Measurements from ENCODE around the gene ACD. TPM values are rescaled to one million over a fixed set of nuclear protein-coding genes. Genes with fewer than 3 reads are reported as not detected.

Gene ACD
- total and polyA plus RNA-seq, 2 of the 8 experiments (the other 6 are each of a cell fraction or from before 2014, with no cell fraction given) = 34.8 to 58.0 TPM

DNA sequence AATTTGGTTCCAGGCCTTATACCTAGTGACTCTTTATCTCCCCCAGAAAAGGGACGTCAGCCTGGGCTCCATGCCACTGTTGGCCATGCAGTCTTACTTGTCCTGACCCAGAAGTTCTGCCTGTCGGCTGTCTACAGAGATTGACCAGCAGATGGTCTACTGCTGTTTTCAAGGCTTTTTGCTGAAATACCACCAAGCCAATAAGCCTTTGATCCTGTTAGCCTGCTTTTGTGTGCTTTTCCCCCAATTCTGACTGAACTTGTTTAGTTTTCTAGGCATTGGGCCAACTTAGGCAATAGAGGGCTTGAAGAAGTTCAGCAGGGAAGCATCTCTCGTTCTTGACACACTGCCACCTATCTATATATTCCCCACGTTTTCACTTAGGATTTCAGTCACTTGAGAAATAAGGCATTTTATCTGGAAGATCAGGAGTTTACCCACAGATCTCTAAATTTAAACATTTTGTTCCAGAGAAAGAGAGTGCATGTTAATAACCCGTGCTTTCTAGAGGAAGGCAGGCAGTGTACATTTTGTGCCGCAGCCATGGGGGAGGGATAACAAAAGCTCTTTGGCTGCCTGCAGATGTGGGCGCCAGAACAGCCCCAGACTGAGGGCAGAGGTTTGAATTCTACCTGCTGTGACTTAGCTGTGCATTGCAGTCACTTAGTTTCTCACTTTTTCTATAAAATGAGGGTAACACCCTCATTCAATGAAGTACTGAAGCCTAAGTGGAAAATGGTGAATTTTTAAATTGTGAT, 27.5 kb downstream of the ACD start (continued):
- TF ChIP-seq RXRA (IDR thresholded peaks at IDR 0.05; ENCODE audit: insufficient read depth, low read depth, low read length) (no peak), MAFK (IDR thresholded peaks at IDR 0.05; ENCODE audit: low read depth, low read length) (no peak), NRF1 (IDR thresholded peaks at IDR 0.05; ENCODE audit: low read depth, low read length) (no peak), SAP30 (IDR thresholded peaks at IDR 0.05; ENCODE audit: insufficient read depth, insufficient replicate concordance, low read length) (no peak), CHD1 (IDR thresholded peaks at IDR 0.05; ENCODE audit: low read depth, low read length) (no peak)
- TF ChIP-seq, protein P1, sequence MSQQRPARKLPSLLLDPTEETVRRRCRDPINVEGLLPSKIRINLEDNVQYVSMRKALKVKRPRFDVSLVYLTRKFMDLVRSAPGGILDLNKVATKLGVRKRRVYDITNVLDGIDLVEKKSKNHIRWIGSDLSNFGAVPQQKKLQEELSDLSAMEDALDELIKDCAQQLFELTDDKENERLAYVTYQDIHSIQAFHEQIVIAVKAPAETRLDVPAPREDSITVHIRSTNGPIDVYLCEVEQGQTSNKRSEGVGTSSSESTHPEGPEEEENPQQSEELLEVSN (IDR thresholded peaks at IDR 0.05) = no peak
- TF ChIP-seq, protein P2, sequence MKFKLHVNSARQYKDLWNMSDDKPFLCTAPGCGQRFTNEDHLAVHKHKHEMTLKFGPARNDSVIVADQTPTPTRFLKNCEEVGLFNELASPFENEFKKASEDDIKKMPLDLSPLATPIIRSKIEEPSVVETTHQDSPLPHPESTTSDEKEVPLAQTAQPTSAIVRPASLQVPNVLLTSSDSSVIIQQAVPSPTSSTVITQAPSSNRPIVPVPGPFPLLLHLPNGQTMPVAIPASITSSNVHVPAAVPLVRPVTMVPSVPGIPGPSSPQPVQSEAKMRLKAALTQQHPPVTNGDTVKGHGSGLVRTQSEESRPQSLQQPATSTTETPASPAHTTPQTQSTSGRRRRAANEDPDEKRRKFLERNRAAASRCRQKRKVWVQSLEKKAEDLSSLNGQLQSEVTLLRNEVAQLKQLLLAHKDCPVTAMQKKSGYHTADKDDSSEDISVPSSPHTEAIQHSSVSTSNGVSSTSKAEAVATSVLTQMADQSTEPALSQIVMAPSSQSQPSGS (IDR thresholded peaks at IDR 0.05; ENCODE audit: low read length) = no peak
